Esophagus muscularis mucosa (tissue), 4 donors: ENCODE measurements around the gene CDC5L. TPM values are rescaled to one million over a fixed set of nuclear protein-coding genes. Genes with fewer than 3 reads are reported as not detected.

Experiments used
- DNase-seq: peaks from one replicate; pipeline ENCODE4 v3.0.0-alpha.2; 2017; ENCODE audit errors: extremely low spot score
- H3K27ac ChIP-seq, 4 donors: fragments of 200-600 bp; sonication (generic); replicated peaks in 1 of 4; 1 replicate in 3 of 4; 2 replicates in 1 of 4; pipeline ENCODE4 v1.5.1; 2016 to 2019; ENCODE audit warnings: mild to moderate bottlenecking in 1 of 4
- H3K27me3 ChIP-seq, 4 donors: fragments of 200-600 bp; sonication (generic); one replicate each; pipeline versions ENCODE4 v1.5.1 to v1.6.0; 2016 to 2019
- H3K36me3 ChIP-seq, 4 donors: fragments of 200-600 bp; sonication (generic); one replicate each; pipeline ENCODE4 v1.5.1; 2016 to 2019
- H3K4me1 ChIP-seq, 4 donors: fragments of 200-600 bp; sonication (generic); one replicate each; pipeline ENCODE4 v1.5.1; 2016 to 2019
- H3K4me3 ChIP-seq, 4 donors: fragments of 200-600 bp; sonication (generic); 1 replicate in 2 of 4; 2 replicates in 2 of 4; pipeline ENCODE4 v1.5.1; 2016 to 2019; ENCODE audit warnings: mild to moderate bottlenecking in 4 of 4, moderate library complexity in 1 of 4
- H3K9me3 ChIP-seq, 4 donors: fragments of 200-600 bp; sonication (generic); 1 replicate in 3 of 4; 2 replicates in 1 of 4; pipeline ENCODE4 v1.5.1; 2016 to 2019
- CTCF ChIP-seq, 3 experiments: fragments of 200-600 bp in 2 of 3; fragments of 450-650 bp in 1 of 3; sonication (generic) in 2 of 3; IDR thresholded peaks; one replicate each; pipeline ENCODE4 v1.5.1; 2017 to 2019; ENCODE audit warnings: antibody characterized with exemption in 3 of 3, mild to moderate bottlenecking in 2 of 3, moderate library complexity in 1 of 3
- EP300 ChIP-seq: sonication (generic); formaldehyde crosslinking; IDR thresholded peaks from one replicate; pipeline ENCODE4 v1.6.1; 2017; ENCODE audit warnings: antibody characterized with exemption
- POLR2A ChIP-seq: fragments of 450-650 bp; IDR thresholded peaks from one replicate; pipeline ENCODE4 v1.6.1; 2017; ENCODE audit warnings: antibody characterized with exemption, moderate library complexity, mild to moderate bottlenecking, low read depth
- POLR2AphosphoS5 ChIP-seq, 2 donors: sonication (generic); formaldehyde crosslinking; IDR thresholded peaks; one replicate each; pipeline ENCODE4 v1.6.1; 2017; ENCODE audit warnings: antibody characterized with exemption in 2 of 2
- WGBS: methylation state at CpG from one replicate; pipeline ENCODE4 v1.1.5; 2018; 5-methylcytosine and 5-hydroxymethylcytosine counted together
- intact Hi-C: fragments of 100-400 bp; cut with DNase I; formaldehyde crosslinking; loops from one replicate; pipeline ENCODE4 v1.15.1; 2023
- total RNA-seq, 4 donors: library from RNA; depleted of rRNA; stranded (reverse); fragments of >200 nt; gene quantifications; one replicate each; pipeline versions ENCODE4 v1.1.0 to v1.2.1, GENCODE V29; 2016

CDC5L gene
- total RNA-seq, 4 donors from 2014 or later = 18.4 to 25.4 (median 21.9) TPM

GRCh38 chr6:44464527-44465310 is 77.2 kb downstream of the CDC5L start:
- intact Hi-C loops = no loop called here
- H3K27ac ChIP-seq = no peak overlapping the region
- TF ChIP-seq POLR2A = no peak
- no peak for TF ChIP-seq CTCF (IDR thresholded peaks at IDR 0.05)
- no peak for TF ChIP-seq POLR2AphosphoS5 (IDR thresholded peaks at IDR 0.05)
- TF ChIP-seq EP300 = no peak

GRCh38 chr6:44466955-44467354 is 79.4 kb downstream of the CDC5L start:
- H3K27ac ChIP-seq = no peak overlapping the region
- no peak for TF ChIP-seq CTCF (IDR thresholded peaks at IDR 0.05)
- no peak for TF ChIP-seq POLR2AphosphoS5 (IDR thresholded peaks at IDR 0.05)
- no peak for TF ChIP-seq POLR2A
- no peak for TF ChIP-seq EP300
- no peaks in the 10 kb centered on the region for H3K9me3 ChIP-seq
- no peaks in the 10 kb centered on the region for H3K36me3 ChIP-seq
- H3K27me3 ChIP-seq = peaks cover 0 to 19% (median 0%) of the 10 kb centered on the region in 4 donors
- WGBS = 98% methylated on average over 3 of the region's 3 CpGs
- H3K4me1 ChIP-seq = peaks cover 0 to 3% (median 0%) of the 10 kb centered on the region in 4 donors
- no peak overlapping the region for H3K4me3 ChIP-seq
- intact Hi-C loops = no loop called here
- DNase-seq = peak; percentile 17

More at GRCh38 chr6:44464527-44465310, 77.2 kb downstream of the CDC5L start:
- no peaks in the 10 kb centered on the region for H3K36me3 ChIP-seq
- no peaks in the 10 kb centered on the region for H3K4me1 ChIP-seq
- no peak overlapping the region for H3K4me3 ChIP-seq
- peaks cover 0 to 19% (median 0%) of the 10 kb centered on the region in 4 donors for H3K27me3 ChIP-seq
- H3K9me3 ChIP-seq = no peaks in the 10 kb centered on the region
- 88% methylated on average over 13 of the region's 13 CpGs for WGBS
- DNase-seq = peak; percentile 72

- WGBS = 87% methylated on average over 6 of the region's 6 CpGs
- Histone ChIP-seq H3K9me3 (no peaks in the 10 kb centered on the region), H3K4me1 (peaks cover 0 to 3% (median 0%) of the 10 kb centered on the region in 4 donors), H3K27me3 (peaks cover 0 to 14% (median 0%) of the 10 kb centered on the region in 4 donors), H3K27ac (no peak overlapping the region), H3K4me3 (no peak overlapping the region), H3K36me3 (no peaks in the 10 kb centered on the region)
- intact Hi-C loops = no loop called here
- DNase-seq = no peak
- no peak for TF ChIP-seq POLR2AphosphoS5 (IDR thresholded peaks at IDR 0.05)
- no peak for TF ChIP-seq CTCF (IDR thresholded peaks at IDR 0.05)
- no peak for TF ChIP-seq POLR2A
- TF ChIP-seq EP300 = no peak
These were observed 81.3 kb downstream of the CDC5L start for GRCh38 chr6:44468835-44469234.

GRCh38 chr6:44470115-44470464 is 82.6 kb downstream of the CDC5L start:
- intact Hi-C loops = loop anchor here (10.0 kb wide), 1 partner anchor 1245 kb away; no protein-coding TSS in a partner anchor
- peaks cover 0 to 3% (median 0%) of the 10 kb centered on the region in 4 donors for H3K4me1 ChIP-seq
- H3K27me3 ChIP-seq = peaks cover 0 to 15% (median 0%) of the 10 kb centered on the region in 4 donors
- no peaks in the 10 kb centered on the region for H3K9me3 ChIP-seq
- WGBS = 81% methylated on average over 6 of the region's 7 CpGs
- no peaks in the 10 kb centered on the region for H3K36me3 ChIP-seq
- H3K4me3 ChIP-seq = no peak overlapping the region
- TF ChIP-seq CTCF (IDR thresholded peaks at IDR 0.05) (no peak), POLR2AphosphoS5 (IDR thresholded peaks at IDR 0.05) (no peak), EP300 (no peak), POLR2A (no peak)
- DNase-seq = no peak
- H3K27ac ChIP-seq = no peak overlapping the region
